IMR-90 (cell line): ENCODE measurements around the gene RBMS3.

ENCODE experiments used
- CHD1 ChIP-seq: IDR thresholded peaks from 2 replicates; pipeline ENCODE4 v1.6.1; 2012; ENCODE audit warnings: low read depth, low read length, improper control_type of control experiment
- CTCF ChIP-seq: conservative IDR thresholded peaks from 2 replicates; pipeline ENCODE4 v1.5.1; 2012; ENCODE audit warnings: mild to moderate bottlenecking, low read depth, low read length, improper control_type of control experiment
- USF2 ChIP-seq: fragments of 150-350 bp; IDR thresholded peaks from 2 replicates; pipeline ENCODE4 v1.6.1; 2017; ENCODE audit warnings: mild to moderate bottlenecking, antibody characterized with exemption, low read length, low read depth

GRCh38 chr3:29515451-29515850 is 234.6 kb downstream of the RBMS3 start:
- TF ChIP-seq CTCF (no peak), CHD1 (no peak), USF2 (no peak)
